Lung (tissue), 12 donors: ENCODE measurements around the gene RPH3AL. TPM values are rescaled to one million over a fixed set of nuclear protein-coding genes. Genes with fewer than 3 reads are reported as not detected.
"Not testable (repeated sequence)": the region's sequence is repeated elsewhere in the genome, so short reads cannot be mapped to it uniquely, and the experiment has no call there.

Source experiments
- ATAC-seq: fragments of 200-7000 bp; cut with Tn5 transposase; one replicate; pipeline ENCODE4 v1.9.1; 2020; ENCODE audit warnings: moderate number of reproducible peaks; ENCODE audit not compliant: insufficient read depth, low FRiP score
- DNase-seq, 3 donors: peaks; one replicate each; pipeline ENCODE4 v3.0.0-alpha.2; 2013 to 2017
- H3K27ac ChIP-seq, 2 donors: one replicate each; pipeline ENCODE4 v1.5.1; 2013; ENCODE audit warnings: mild to moderate bottlenecking in 2 of 2, moderate library complexity in 2 of 2, control low read depth in 1 of 2, inconsistent platforms in 1 of 2, low read depth in 1 of 2, low read length in 1 of 2
- H3K27me3 ChIP-seq, 3 donors: one replicate each; pipeline ENCODE4 v1.5.1; 2013; ENCODE audit warnings: low read length in 2 of 3; ENCODE audit not compliant: control insufficient read depth in 3 of 3, insufficient read depth in 3 of 3
- H3K36me3 ChIP-seq, 4 donors: one replicate each; pipeline ENCODE4 v1.5.1; 2013; ENCODE audit warnings: low read length in 4 of 4, mild to moderate bottlenecking in 1 of 4, moderate library complexity in 1 of 4; ENCODE audit not compliant: control insufficient read depth in 4 of 4, insufficient read depth in 4 of 4
- H3K4me1 ChIP-seq, 5 donors: one replicate each; pipeline ENCODE4 v1.5.1; 2013; ENCODE audit warnings: low read length in 5 of 5, mild to moderate bottlenecking in 2 of 5, moderate library complexity in 1 of 5; ENCODE audit not compliant: control insufficient read depth in 5 of 5, insufficient read depth in 5 of 5
- H3K4me3 ChIP-seq: one replicate; pipeline ENCODE4 v1.5.1; 2013; ENCODE audit warnings: mild to moderate bottlenecking, control low read depth, moderate library complexity
- H3K9ac ChIP-seq, 2 donors: one replicate each; pipeline ENCODE4 v1.5.1; 2013; ENCODE audit warnings: low read length in 2 of 2, control low read depth in 1 of 2; ENCODE audit not compliant: insufficient read depth in 1 of 2
- H3K9me3 ChIP-seq, 4 donors: one replicate each; pipeline ENCODE4 v1.5.1; 2013; ENCODE audit warnings: low read length in 3 of 4, mild to moderate bottlenecking in 1 of 4, moderate library complexity in 1 of 4; ENCODE audit not compliant: control insufficient read depth in 4 of 4, insufficient read depth in 3 of 4
- WGBS, 2 donors: extraction: QIAGEN DNeasy Blood & Tissue Kit; methylation state at CpG; one replicate each; pipeline ENCODE4 v1.1.7; 2013; 5-methylcytosine and 5-hydroxymethylcytosine counted together
- polyA plus RNA-seq, 2 donors: library from polyadenylated mRNA; stranded (reverse); fragments of 200-250 nt; gene quantifications; one replicate each; pipeline ENCODE4 v1.2.1, GENCODE V29; 2013
- total RNA-seq, 2 donors: library from RNA; depleted of rRNA in 1 of 2; stranded (reverse); fragments of >200 nt in 1 of 2; gene quantifications; one replicate each; pipeline ENCODE4 v1.2.1, GENCODE V29; 2014 to 2021
- TF ChIP-seq, protein P1 (sequence below): IDR thresholded peaks from 2 replicates; pipeline ENCODE4 v1.5.1; 2012; ENCODE audit warnings: mild to moderate bottlenecking; ENCODE audit errors: control extremely low read depth, extremely low read depth
- donor health status: control.
- donor health status: control.
- donor health status: Bipolar disorder and iron deficiency.
- donor health status: healthy.
- donor health status: DM: yes; HTN: yes; CAD: no.

RPH3AL gene
- total and polyA plus RNA-seq, 4 donors, result 19.5 to 76.6 (median 21.6) TPM

DNA sequence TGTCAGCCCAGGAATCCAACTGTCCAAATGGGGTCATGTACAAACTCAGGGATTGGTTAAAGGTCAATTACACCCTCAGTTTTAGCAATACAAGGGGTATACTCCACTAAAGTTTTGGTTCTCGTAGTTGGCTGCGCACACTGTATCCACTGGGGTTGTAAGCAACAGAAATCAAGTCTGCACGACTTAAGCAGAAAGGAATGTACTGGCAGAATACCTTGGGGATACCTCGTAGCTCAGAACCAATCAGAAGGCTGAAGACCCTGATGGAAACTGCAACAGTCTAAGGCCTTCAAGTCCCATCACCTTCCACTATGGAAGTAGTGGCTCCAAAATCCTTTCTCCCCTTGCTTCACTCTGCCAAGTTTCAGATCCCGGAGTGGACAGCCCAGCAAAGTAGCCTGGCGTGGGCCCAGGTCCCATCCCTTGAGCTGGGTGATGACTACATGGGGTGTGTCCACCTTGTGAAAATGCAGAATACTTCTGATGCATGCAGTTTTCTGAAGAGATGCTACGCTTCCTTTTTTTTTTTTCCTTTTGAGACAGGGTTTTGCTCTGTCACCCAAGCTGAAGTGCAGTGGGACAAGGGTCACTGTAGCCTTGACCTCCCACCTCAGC is 21.1 kb upstream of the RPH3AL start:
- Histone ChIP-seq H3K4me1 (peaks cover 0 to 1% (median 0%) of the 10 kb centered on the region in 5 donors), H3K9me3 (peaks cover 0 to 3% (median 0%) of the 10 kb centered on the region in 4 donors), H3K9ac (no peak overlapping the region), H3K27me3 (peaks cover 0 to 8% (median 4%) of the 10 kb centered on the region in 3 donors), H3K36me3 (no peaks in the 10 kb centered on the region), H3K4me3 (no peak overlapping the region), H3K27ac (no peak overlapping the region)
- 76 to 78% methylated on average over 7 of the region's 7 CpGs for WGBS, 2 donors
- ATAC-seq (no peak), DNase-seq (no peak)
- TF ChIP-seq, protein P1, sequence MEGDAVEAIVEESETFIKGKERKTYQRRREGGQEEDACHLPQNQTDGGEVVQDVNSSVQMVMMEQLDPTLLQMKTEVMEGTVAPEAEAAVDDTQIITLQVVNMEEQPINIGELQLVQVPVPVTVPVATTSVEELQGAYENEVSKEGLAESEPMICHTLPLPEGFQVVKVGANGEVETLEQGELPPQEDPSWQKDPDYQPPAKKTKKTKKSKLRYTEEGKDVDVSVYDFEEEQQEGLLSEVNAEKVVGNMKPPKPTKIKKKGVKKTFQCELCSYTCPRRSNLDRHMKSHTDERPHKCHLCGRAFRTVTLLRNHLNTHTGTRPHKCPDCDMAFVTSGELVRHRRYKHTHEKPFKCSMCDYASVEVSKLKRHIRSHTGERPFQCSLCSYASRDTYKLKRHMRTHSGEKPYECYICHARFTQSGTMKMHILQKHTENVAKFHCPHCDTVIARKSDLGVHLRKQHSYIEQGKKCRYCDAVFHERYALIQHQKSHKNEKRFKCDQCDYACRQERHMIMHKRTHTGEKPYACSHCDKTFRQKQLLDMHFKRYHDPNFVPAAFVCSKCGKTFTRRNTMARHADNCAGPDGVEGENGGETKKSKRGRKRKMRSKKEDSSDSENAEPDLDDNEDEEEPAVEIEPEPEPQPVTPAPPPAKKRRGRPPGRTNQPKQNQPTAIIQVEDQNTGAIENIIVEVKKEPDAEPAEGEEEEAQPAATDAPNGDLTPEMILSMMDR, result no peak

DNA sequence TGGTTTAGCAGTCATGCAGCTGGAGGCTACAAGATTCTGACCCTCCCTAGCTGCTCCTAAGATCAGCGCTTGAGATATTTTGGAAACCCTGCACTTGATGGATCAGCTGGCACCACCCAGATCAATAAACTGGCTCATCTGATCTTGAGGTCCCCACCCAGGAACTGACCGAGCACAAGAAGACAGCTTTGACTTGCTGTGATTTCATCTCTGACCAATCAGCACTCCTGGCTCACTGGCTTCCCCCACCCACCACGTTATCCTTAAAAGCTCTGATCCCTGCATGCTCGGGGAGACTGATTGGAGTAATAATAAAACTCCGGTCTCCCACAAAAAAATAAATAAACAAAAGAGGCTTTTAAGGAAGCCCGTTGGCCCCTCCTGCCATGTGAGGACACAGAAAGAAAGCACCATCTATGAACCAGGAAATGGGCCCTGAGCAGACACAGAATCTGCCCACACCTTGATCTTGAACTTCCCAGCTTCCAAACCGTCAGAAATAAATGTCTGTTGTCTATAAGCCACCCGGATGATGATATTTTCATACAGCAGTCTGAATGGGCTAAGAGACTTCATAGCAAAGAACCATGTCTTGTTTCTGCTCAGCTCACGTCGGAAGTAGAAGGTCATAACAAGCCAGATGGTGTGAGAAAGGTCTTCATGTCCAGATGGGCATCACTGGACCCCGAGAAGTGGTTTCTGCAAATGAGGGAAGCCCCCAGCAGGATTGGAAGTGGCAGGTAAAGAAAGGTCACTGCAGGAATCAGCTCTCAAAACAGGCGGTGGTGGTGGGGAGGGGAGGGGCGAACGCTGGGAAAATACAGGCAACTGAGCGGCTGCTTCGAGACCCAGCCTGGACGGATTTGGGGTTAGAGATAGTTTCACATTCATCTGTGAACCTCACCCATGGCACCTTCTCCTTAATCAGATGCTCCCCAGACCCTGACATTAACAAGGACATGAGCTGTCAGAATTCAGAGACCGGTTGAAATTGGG is 19.8 kb upstream of the RPH3AL start:
- no peak overlapping the region for H3K27ac ChIP-seq
- 73 to 82% methylated on average over 18 of the region's 18 CpGs for WGBS, 2 donors
- H3K27me3 ChIP-seq, result peaks cover 0 to 6% (median 4%) of the 10 kb centered on the region in 3 donors
- H3K9ac ChIP-seq, result no peak overlapping the region
- no peaks in the 10 kb centered on the region for H3K36me3 ChIP-seq
- no peak overlapping the region for H3K4me3 ChIP-seq
- peaks cover 0 to 6% (median 0%) of the 10 kb centered on the region in 4 donors for H3K9me3 ChIP-seq
- TF ChIP-seq, protein P1, result no peak
- ATAC-seq (no peak), DNase-seq (no peak)
- peaks cover 0 to under 1% (median 0%) of the 10 kb centered on the region in 5 donors for H3K4me1 ChIP-seq

DNA sequence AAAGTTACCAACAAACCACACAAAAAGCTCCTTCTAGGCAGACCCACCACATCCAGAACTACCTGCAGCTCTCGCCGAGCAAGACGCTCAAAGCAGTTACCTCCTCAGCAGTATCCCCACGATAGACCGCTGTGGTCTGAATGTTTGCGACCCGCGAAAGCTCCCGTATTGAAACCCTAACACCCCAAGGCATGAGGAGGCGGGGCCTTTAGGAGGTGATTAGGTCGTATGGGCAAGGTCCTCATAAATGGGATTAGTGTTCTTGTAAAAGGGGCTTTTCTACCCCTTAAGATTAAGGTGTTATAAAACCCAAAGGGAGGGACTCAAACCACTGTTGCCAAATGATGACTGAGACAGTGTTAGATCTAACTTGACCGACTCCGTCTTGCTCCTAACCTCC is 19.0 kb upstream of the RPH3AL start:
- Histone ChIP-seq H3K9me3 (peaks cover 0 to 8% (median 0%) of the 10 kb centered on the region in 4 donors), H3K4me3 (no peak overlapping the region), H3K36me3 (no peaks in the 10 kb centered on the region), H3K9ac (no peak overlapping the region), H3K27ac (no peak overlapping the region), H3K27me3 (peaks cover 0 to 6% (median 4%) of the 10 kb centered on the region in 3 donors), H3K4me1 (no peaks in the 10 kb centered on the region)
- TF ChIP-seq, protein P1, result no peak
- ATAC-seq (no peak), DNase-seq (no peak)
- 86 to 94% methylated on average over 13 of the region's 13 CpGs for WGBS, 2 donors

DNA sequence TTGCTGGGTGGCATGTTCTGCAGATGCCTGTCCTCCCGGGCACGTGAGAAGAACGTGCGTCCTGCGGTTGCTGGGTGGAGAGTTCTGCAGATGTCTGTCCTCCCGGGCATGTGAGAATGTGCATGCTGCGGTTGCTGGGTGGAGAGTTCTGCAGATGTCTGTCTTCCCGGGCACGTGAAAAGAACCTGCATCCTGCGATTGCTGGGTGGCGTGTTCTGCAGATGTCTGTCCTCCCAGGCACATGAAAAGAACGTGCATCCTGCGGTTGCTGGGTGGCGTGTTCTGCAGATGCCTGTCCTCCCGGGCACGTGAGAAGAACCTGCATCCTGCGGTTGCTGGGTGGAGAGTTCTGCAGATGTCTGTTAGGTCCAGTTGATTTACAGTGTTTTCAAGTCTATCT is 15.0 kb upstream of the RPH3AL start:
- WGBS, 2 donors, result 96 to 98% methylated on average over 17 of the region's 17 CpGs
- not testable (repeated sequence) for H3K27me3 ChIP-seq, DNase-seq, ATAC-seq, H3K4me1 ChIP-seq, H3K9me3 ChIP-seq, H3K36me3 ChIP-seq, H3K27ac ChIP-seq, H3K9ac ChIP-seq, H3K4me3 ChIP-seq

DNA sequence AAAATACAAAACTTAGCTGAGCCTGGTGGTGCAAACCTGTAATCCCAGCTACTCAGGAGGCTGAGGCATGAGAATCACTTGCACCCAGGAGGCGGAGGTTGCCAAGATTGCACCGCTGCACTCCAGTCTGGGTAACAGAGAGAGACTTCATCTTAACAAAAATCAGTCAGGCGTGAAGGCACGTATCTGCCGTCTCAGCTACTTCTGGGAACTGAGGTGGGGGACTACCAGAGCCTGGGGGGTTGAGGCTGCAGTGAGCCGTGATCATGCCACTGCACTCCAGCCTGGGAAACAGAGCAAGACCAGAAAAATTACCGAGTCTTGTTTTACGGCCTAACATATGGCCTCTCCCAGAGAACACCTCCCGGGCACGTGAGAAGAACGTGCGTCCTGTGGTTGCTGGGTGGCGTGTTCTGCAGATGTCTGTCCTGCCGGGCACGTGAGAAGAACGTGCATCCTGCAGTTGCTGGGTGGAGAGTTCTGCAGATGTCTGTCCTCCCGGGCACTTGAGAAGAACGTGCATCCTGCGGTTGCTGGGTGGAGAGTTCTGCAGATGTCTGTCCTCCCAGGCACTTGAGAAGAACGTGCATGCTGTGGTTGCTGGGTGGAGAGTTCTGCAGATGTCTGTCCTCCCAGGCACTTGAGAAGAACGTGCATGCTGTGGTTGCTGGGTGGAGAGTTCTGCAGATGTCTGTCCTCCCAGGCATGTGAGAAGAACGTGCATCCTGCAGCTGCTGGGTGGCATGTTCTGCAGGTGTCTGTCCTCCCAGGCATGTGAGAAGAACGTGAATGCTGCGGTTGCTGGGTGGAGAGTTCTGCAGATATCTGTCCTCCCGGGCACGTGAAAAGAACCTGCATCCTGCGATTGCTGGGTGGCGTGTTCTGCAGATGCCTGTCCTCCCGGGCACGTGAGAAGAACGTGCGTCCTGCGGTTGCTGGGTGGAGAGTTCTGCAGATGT is 14.3 kb upstream of the RPH3AL start:
- H3K4me1 ChIP-seq, ATAC-seq, H3K27ac ChIP-seq, DNase-seq, H3K9me3 ChIP-seq, H3K27me3 ChIP-seq, H3K4me3 ChIP-seq, H3K36me3 ChIP-seq, H3K9ac ChIP-seq: not testable (repeated sequence)
- WGBS, 2 donors, result 82 to 87% methylated on average over 33 of the region's 33 CpGs
